NCI-H146 treated with DMSO at 0.1 percent for 48 hours (cell line): Measurements from ENCODE around the gene STXBP4.
"Not testable (repeated sequence)": the region's sequence is repeated elsewhere in the genome, so short reads cannot be mapped to it uniquely, and the experiment has no call there.

Experiments
- DNase-seq: peaks from one replicate; lab custom pipeline; 2025; ENCODE audit not compliant: unreplicated experiment; lab: John Stamatoyannopoulos, UW

STXBP4 gene

DNA sequence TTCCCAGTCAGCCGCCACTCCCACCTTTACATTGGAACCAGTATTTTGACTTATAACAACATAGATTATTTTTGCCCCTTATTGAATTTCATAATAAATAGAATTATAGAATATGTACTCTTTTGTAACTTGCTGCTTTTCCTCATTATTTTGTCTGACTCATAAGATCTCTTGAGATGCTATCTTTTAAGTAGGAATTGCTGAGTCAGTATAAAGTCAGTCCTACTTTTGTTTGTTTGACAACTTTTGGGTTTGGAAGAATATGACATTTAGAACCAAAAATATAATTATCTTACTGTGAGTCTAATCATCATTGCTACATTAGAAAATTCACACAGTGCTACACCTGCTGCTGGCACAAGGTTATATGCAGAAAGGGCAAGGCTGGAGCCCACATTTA lies 69.7 kb downstream of the STXBP4 start:
- DNase-seq = no peak

DNA sequence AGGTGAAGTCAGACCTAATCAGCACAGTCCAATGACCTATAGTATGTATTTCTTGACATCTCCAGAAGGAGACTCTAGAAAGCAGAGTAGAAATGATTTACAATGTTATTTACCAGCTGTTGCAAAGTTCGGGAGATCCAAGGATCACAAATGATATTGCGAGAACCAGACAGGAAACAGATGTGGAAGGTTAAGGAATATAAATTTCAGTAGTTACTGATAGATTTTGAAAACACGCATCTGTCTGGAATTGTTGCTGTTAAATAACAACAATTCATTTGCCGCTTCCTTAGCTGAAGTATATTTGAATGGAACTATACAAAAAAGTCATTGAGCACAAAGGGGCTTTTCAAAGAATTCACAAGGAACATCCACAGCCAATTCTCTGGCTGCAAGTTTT lies 72.0 kb downstream of the STXBP4 start:
- no peak for DNase-seq

- DNase-seq = no peak
Observed at GRCh38 chr17:55053855-55054254, 85.3 kb downstream of the STXBP4 start.

DNA sequence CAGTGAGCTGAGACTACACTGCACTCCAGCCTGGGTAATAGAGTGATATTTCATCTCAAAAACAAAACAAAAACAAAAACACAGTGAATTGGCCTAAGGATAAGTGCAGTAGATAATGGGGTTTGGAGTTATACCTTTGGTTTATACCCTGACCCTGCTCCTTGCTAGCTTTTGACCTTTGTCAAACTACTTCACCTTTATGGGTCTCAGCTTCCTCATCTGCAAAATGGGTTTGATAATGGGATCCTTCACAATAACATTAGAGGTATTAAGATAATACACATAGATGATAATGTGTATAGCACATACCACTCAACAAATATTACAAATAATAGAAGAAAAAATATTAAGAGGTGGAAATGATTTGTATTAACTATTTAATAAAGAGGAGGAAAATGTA lies 85.9 kb downstream of the STXBP4 start:
- no peak for DNase-seq

- DNase-seq = no peak
Observed at GRCh38 chr17:55056526-55056925, 88.0 kb downstream of the STXBP4 start.

DNA sequence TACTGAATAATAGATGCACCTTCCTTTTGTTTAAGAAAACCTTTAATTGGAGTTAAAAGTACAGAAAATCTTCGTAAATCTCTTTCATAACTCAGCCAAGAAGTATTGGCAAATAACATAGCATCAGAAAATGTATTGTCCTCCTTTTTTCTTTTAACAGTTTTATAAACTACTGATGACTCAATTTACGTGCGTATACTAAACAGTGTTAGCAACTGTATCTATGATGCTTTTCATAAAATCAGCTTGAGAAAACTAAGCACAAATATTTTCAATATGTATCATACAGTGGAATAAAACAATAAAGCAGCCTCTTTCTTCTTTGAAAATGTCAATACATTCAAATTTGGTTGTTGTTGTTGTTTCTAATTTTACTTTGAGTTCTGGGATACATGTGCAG lies 88.6 kb downstream of the STXBP4 start:
- no peak for DNase-seq

GRCh38 chr17:55059724-55060123 lies 91.2 kb downstream of the STXBP4 start:
- DNase-seq = no peak

GRCh38 chr17:55062921-55063320 lies 94.4 kb downstream of the STXBP4 start:
- DNase-seq = no peak

- DNase-seq = no peak
Observed at GRCh38 chr17:55063885-55064874, 95.6 kb downstream of the STXBP4 start.

GRCh38 chr17:55067697-55068439 lies 99.3 kb downstream of the STXBP4 start:
- no peak for DNase-seq

GRCh38 chr17:55068862-55069811 lies 100.6 kb downstream of the STXBP4 start:
- DNase-seq = no peak

GRCh38 chr17:55069983-55070529 lies 101.5 kb downstream of the STXBP4 start:
- DNase-seq = no peak

DNA sequence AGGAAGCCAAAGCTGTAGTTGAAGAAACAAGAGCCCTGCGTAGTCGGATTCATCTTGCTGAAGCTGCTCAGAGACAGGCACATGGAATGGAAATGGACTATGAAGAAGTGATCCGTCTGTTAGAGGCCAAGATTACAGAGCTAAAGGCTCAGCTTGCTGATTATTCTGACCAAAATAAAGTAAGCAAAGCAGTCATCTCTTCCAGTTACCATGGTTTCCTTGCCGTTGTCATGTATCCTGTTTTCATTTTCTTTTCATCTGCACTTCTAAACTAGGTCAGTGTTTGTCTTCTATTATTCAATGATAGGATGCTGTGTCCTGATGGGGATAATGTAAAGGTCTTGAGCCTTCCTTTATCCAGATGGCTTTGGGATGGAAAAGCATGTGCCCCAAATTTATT lies 104.3 kb downstream of the STXBP4 start:
- DNase-seq = no peak

- DNase-seq = not testable (repeated sequence)
Observed at GRCh38 chr17:55073467-55073866, 104.9 kb downstream of the STXBP4 start.

DNA sequence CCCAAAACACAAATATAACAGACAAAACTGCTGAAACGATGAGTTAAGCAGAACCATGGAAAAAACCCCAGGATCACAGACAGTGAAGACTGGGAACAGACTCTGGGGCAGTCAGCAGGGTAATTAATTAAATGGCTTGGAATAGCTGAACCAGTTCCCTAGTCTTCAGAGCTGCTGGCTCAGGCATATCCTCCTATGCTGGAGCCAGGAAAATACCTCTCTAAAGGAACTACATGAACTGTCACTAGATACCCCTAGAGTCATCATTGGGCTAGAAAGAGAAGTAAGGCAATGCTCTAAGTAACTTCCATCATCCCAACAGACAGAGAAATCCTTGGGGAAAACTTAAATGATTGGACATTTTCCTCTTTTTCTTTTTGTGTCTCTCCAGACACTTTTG lies 113.0 kb downstream of the STXBP4 start:
- no peak for DNase-seq

DNA sequence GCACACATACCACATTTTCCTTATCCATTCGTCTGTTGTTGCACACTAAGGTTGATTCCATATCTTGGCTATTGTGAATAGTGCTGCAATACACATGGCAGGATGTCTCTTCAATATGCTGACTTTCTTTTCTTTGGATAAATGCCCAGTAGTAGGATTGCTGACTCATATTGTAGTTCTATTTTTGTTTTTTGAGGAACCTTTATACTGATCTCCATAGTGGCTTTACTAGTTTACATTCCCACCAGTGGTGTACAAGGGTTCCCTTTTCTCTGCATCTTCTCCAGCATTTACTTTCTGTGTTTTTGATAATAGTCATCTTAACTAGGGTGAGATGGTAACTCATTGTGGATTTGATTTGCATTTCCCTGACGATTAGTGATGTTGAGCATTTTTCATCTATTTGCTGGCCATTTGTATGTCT lies 118.1 kb downstream of the STXBP4 start:
- DNase-seq = no peak

GRCh38 chr17:55089256-55089655 lies 120.7 kb downstream of the STXBP4 start:
- no peak for DNase-seq

DNA sequence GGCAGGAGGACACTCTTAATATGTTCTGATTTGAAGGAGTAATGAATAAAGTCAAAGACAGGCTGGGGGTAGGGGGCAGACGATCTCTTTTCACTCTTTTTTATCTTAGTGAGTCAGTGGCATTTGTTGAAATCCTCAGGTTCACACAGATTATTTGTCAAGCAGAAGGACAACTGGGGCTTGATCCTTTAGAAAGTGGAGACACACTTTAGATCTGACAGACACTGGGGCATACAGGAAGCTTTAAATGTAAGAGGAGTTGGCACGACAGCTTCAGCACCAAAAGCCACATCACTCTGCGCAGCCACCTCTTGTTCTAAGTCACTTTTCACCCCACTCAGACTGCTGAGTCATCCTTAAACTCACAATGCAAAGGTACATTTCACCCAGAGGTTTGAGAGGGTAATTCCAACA lies 121.5 kb downstream of the STXBP4 start:
- no peak for DNase-seq

GRCh38 chr17:55093353-55093752 lies 124.8 kb downstream of the STXBP4 start:
- no peak for DNase-seq

- no peak for DNase-seq
Observed at GRCh38 chr17:55098765-55099164, 130.2 kb downstream of the STXBP4 start.

DNA sequence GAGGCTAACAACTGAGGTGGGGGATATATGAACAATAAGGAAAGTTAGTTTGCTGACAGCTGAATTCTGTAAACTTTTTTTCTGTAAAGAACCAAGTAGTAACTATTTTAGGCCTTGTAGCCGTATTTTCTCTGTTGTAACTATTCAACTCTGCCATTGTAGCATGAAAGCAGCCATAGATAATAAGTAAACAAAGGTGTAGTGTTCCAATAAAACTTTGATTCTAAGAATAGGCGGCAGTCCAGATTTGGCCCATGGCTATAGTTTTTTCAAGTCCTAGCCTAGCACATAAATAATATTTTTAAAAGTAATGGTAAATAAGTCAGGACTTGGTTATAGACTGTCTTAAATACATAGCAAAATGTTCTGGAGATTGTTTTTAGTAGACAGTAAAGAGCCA lies 142.0 kb downstream of the STXBP4 start:
- DNase-seq = no peak
